GM23248 (cell line): ENCODE measurements around the gene SLC38A5. TPM values are rescaled to one million over a fixed set of nuclear protein-coding genes. Genes with fewer than 3 reads are reported as not detected.

Experiments
- DNase-seq: peaks from one replicate; pipeline ENCODE4 v3.0.0-alpha.2; 2015
- H2AFZ ChIP-seq: fragments of 200-600 bp; sonication (generic); 2 replicates; pipeline ENCODE4 v1.6.1; 2016; ENCODE audit warnings: antibody characterized with exemption
- H3F3A ChIP-seq: fragments of 200-600 bp; sonication (generic); 2 replicates; pipeline ENCODE4 v1.6.1; 2016; ENCODE audit warnings: mild to moderate bottlenecking, antibody characterized with exemption, mixed run types; ENCODE audit not compliant: insufficient read depth
- H3K27ac ChIP-seq: fragments of 200-600 bp; sonication (generic); 2 replicates; pipeline ENCODE4 v1.5.1; 2016; ENCODE audit warnings: mild to moderate bottlenecking
- H3K27me3 ChIP-seq: fragments of 200-600 bp; sonication (generic); replicated peaks from 2 replicates; pipeline ENCODE4 v1.6.1; 2016; ENCODE audit warnings: mild to moderate bottlenecking; ENCODE audit not compliant: insufficient read depth
- H3K36me3 ChIP-seq: fragments of 200-600 bp; sonication (generic); 2 replicates; pipeline ENCODE4 v1.6.1; 2016; ENCODE audit warnings: low read depth, mild to moderate bottlenecking
- H3K4me1 ChIP-seq: fragments of 200-600 bp; sonication (generic); 2 replicates; pipeline ENCODE4 v1.6.1; 2016; ENCODE audit warnings: mild to moderate bottlenecking; ENCODE audit not compliant: insufficient read depth
- H3K4me2 ChIP-seq: fragments of 200-600 bp; sonication (generic); one replicate; pipeline ENCODE4 v1.6.1; 2016; ENCODE audit warnings: mild to moderate bottlenecking; ENCODE audit not compliant: unreplicated experiment
- H3K4me3 ChIP-seq: fragments of 200-600 bp; sonication (generic); 2 replicates; pipeline ENCODE4 v1.5.1; 2016; ENCODE audit warnings: mild to moderate bottlenecking
- H3K79me2 ChIP-seq: fragments of 200-600 bp; sonication (generic); 2 replicates; pipeline ENCODE4 v1.6.1; 2016; ENCODE audit warnings: mild to moderate bottlenecking; ENCODE audit not compliant: insufficient read depth
- H3K9ac ChIP-seq: fragments of 200-600 bp; sonication (generic); 2 replicates; pipeline ENCODE4 v1.6.1; 2016; ENCODE audit warnings: mild to moderate bottlenecking
- H3K9me2 ChIP-seq: fragments of 200-600 bp; sonication (generic); 2 replicates; pipeline ENCODE4 v1.6.1; 2016; ENCODE audit warnings: mixed run types, mild to moderate bottlenecking, moderate library complexity; ENCODE audit not compliant: insufficient read depth
- H3K9me3 ChIP-seq: fragments of 200-600 bp; sonication (generic); one replicate; pipeline ENCODE4 v1.6.1; 2017; ENCODE audit warnings: low read depth
- H4K20me1 ChIP-seq: fragments of 200-600 bp; sonication (generic); 2 replicates; pipeline ENCODE4 v1.6.0; 2016; ENCODE audit not compliant: insufficient read depth
- EZH2 ChIP-seq: fragments of 200-600 bp; sonication (generic); IDR thresholded peaks from 2 replicates; pipeline ENCODE4 v1.6.1; 2018; ENCODE audit warnings: antibody characterized with exemption, mild to moderate bottlenecking; ENCODE audit not compliant: insufficient read depth, poor library complexity, severe bottlenecking
- EZH2phosphoT487 ChIP-seq: fragments of 200-600 bp; sonication (generic); IDR thresholded peaks from 2 replicates; pipeline ENCODE4 v1.6.1; 2018; ENCODE audit warnings: antibody characterized with exemption, moderate library complexity, mild to moderate bottlenecking, low read depth; ENCODE audit not compliant: insufficient read depth
- WGBS, 2 experiments: methylation state at CpG; one replicate each; pipeline ENCODE4 v1.1.6; 2015 to 2017; ENCODE audit warnings: low lambda C conversion rate in 2 of 2, low coverage in 1 of 2; ENCODE audit errors: missing lambda C conversion rate in 2 of 2; 5-methylcytosine and 5-hydroxymethylcytosine counted together
- in situ Hi-C: fragments of 300-500 bp; cut with MboI; formaldehyde crosslinking; loops from 2 replicates; pipeline ENCODE4 v1.15.0; 2020
- polyA plus RNA-seq: library from polyadenylated mRNA; unstranded; fragments of >200 nt; fragmentation: Nextera tagmentation; extraction: Ambion mirVana; gene quantifications from 2 replicates; pipeline ENCODE4 v1.2.1, GENCODE V29; 2016
- total RNA-seq: library from RNA; depleted of rRNA; stranded (reverse); fragments of >200 nt; shearing (Covaris generic); gene quantifications from 2 replicates; pipeline ENCODE4 v1.2.3, GENCODE V29; 2014

The SLC38A5 gene
- total and polyA plus RNA-seq, 2 experiments from 2014 or later, result 32.4 to 35.3 TPM

DNA sequence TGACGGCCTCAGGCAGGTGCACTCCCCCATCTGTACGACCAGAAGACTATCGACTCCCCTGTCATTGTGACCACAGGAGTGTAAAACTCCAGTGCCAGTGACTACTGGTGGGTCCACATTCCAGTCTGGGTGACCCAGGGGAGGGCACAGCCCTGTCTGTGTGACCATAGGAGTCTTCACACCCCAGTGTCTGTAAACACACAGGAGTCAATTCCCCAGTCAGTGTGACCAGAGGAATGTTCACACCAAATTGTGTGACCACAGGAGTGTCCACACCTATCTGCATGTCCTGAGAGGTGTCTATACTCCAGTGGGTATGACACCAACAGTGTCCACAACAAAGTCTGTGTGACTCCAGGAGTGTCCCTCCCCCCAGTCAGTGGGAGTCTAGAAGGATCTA lies 18.0 kb upstream of the SLC38A5 start:
- H3K4me1 ChIP-seq, result peaks cover 17% of the 10 kb centered on the region
- no peaks in the 10 kb centered on the region for H4K20me1 ChIP-seq
- H3K9ac ChIP-seq, result 0 out of 2 replicates have a peak overlapping the region, but pooled peaks have one; percentile 14
- no peak overlapping the region for H3K4me3 ChIP-seq
- WGBS, 2 experiments, result 64 to 70% methylated on average over 2 to 3 of the region's 3 CpGs
- in situ Hi-C loops, result loop anchor here (25.0 kb wide), 1 partner anchor 401 kb away; no protein-coding TSS in a partner anchor
- TF ChIP-seq EZH2, result no peak
- no peak for TF ChIP-seq EZH2phosphoT487
- H3K4me2 ChIP-seq, result no peak overlapping the region
- H3F3A ChIP-seq, result no peaks in the 10 kb centered on the region
- no peak overlapping the region for H2AFZ ChIP-seq
- DNase-seq, result no peak
- H3K9me2 ChIP-seq, result no peaks in the 10 kb centered on the region
- H3K36me3 ChIP-seq, result no peaks in the 10 kb centered on the region
- no peaks in the 10 kb centered on the region for H3K27me3 ChIP-seq
- no peaks in the 10 kb centered on the region for H3K9me3 ChIP-seq
- H3K27ac ChIP-seq, result peak overlapping the region; percentile 68
- H3K79me2 ChIP-seq, result no peaks in the 10 kb centered on the region

DNA sequence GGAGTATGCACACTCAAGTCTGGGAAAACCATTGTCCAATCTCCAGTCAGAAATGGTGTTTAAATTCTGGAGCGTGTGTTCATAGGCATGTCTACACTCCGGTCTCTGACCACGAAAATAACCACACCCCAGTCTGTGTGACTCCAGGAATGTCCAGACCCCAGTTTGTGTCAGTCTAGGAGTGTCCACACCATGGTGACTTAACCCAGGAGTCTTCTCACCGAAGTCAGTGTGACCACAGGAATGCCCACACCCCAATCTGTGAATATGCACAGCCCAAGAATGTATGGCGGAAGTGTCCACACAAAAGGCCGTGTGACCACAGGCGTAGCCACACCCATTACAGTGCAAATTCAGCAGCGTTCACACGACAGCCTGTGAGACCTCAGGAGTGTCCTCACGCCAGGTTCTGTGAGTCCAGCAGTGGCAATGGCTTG lies 17.3 kb upstream of the SLC38A5 start:
- peaks cover 12% of the 10 kb centered on the region for H3K4me1 ChIP-seq
- TF ChIP-seq EZH2 (no peak), EZH2phosphoT487 (no peak)
- 64% methylated on average over 10 of the region's 10 CpGs for WGBS, 2 experiments
- no peak overlapping the region for H2AFZ ChIP-seq
- no peaks in the 10 kb centered on the region for H3F3A ChIP-seq
- H3K79me2 ChIP-seq, result no peaks in the 10 kb centered on the region
- H3K27me3 ChIP-seq, result no peaks in the 10 kb centered on the region
- no peak overlapping the region for H3K4me3 ChIP-seq
- no peak overlapping the region for H3K4me2 ChIP-seq
- in situ Hi-C loops, result loop anchor here (25.0 kb wide), 1 partner anchor 400 kb away; no protein-coding TSS in a partner anchor
- DNase-seq, result peak; percentile 85
- H3K9ac ChIP-seq, result peak overlapping the region; percentile 14; the same call in 1 of the 2 replicates
- peak overlapping the region; percentile 85 for H3K27ac ChIP-seq
- H3K9me3 ChIP-seq, result no peaks in the 10 kb centered on the region
- no peaks in the 10 kb centered on the region for H3K9me2 ChIP-seq
- no peaks in the 10 kb centered on the region for H4K20me1 ChIP-seq
- H3K36me3 ChIP-seq, result no peaks in the 10 kb centered on the region

GRCh38 chrX:48482526-48482925 lies 12.5 kb upstream of the SLC38A5 start:
- TF ChIP-seq EZH2, result no peak
- no peak for TF ChIP-seq EZH2phosphoT487
- no peaks in the 10 kb centered on the region for H3F3A ChIP-seq
- no peak overlapping the region for H3K4me3 ChIP-seq
- no peaks in the 10 kb centered on the region for H3K9me3 ChIP-seq
- no peak overlapping the region for H3K4me2 ChIP-seq
- H3K9me2 ChIP-seq, result no peaks in the 10 kb centered on the region
- no peak for DNase-seq
- no peak overlapping the region for H2AFZ ChIP-seq
- 56 to 57% methylated on average over 2 to 5 of the region's 7 CpGs for WGBS, 2 experiments
- in situ Hi-C loops, result loop anchor here (25.0 kb wide), 1 partner anchor 395 kb away; no protein-coding TSS in a partner anchor
- H3K9ac ChIP-seq, result no peak overlapping the region
- H3K27ac ChIP-seq, result no peak overlapping the region
- H3K79me2 ChIP-seq, result peaks cover 19% of the 10 kb centered on the region
- H3K36me3 ChIP-seq, result no peaks in the 10 kb centered on the region
- no peaks in the 10 kb centered on the region for H3K4me1 ChIP-seq
- H3K27me3 ChIP-seq, result no peaks in the 10 kb centered on the region
- H4K20me1 ChIP-seq, result no peaks in the 10 kb centered on the region

DNA sequence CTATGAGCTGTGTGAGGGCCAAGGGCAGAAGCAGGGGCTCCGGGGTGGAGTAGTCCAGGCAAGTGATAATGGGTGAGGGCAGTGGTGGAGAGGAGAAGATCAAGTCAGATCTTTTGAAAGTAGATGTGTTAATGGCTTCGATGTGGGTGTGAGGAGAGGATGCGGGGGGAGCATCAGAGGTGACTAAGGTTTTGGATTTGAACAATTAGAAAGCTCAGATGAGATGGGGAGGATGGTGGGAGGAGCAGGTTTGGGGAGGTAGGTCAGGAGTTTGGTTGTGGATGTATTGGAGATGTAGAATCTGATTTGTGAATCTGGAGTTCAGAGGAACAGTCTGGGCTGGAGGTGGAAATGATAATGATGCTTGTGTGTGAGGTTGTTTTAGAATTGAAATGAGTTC lies 10.5 kb upstream of the SLC38A5 start:
- Histone ChIP-seq H4K20me1 (no peaks in the 10 kb centered on the region), H3K27me3 (no peaks in the 10 kb centered on the region), H3K9me2 (no peaks in the 10 kb centered on the region), H3K4me2 (no peak overlapping the region), H3K27ac (no peak overlapping the region), H3K36me3 (no peaks in the 10 kb centered on the region), H3K9me3 (no peaks in the 10 kb centered on the region), H2AFZ (no peak overlapping the region), H3K4me1 (no peaks in the 10 kb centered on the region), H3K4me3 (no peak overlapping the region), H3K9ac (no peak overlapping the region), H3K79me2 (peaks cover 38% of the 10 kb centered on the region), H3F3A (no peaks in the 10 kb centered on the region)
- no peak for DNase-seq
- 60 to 98% methylated on average over 1 to 3 of the region's 3 CpGs for WGBS, 2 experiments
- TF ChIP-seq EZH2, result no peak
- in situ Hi-C loops, result loop anchor here (25.0 kb wide), 1 partner anchor 393 kb away; no protein-coding TSS in a partner anchor
